Ovary (tissue), 9 donors: Measurements from ENCODE around the gene ZMYND10. TPM values are rescaled to one million over a fixed set of nuclear protein-coding genes. Genes with fewer than 3 reads are reported as not detected.

ENCODE experiments used
- DNase-seq, 5 donors: peaks; one replicate each; pipeline ENCODE4 v3.0.0-alpha.2; 2019 to 2020
- H3K27ac ChIP-seq, 2 donors: fragments of 200-600 bp; one replicate each; pipeline versions ENCODE4 v1.5.1 to v1.8.0; 2019 to 2022
- H3K27me3 ChIP-seq: fragments of 200-600 bp; one replicate; pipeline ENCODE4 v1.8.0; 2022
- H3K36me3 ChIP-seq: fragments of 200-600 bp; sonication (generic); one replicate; pipeline ENCODE4 v1.5.1; 2019
- H3K4me1 ChIP-seq: one replicate; pipeline ENCODE4 v1.8.1; 2013; ENCODE audit warnings: mild to moderate bottlenecking, moderate library complexity; ENCODE audit not compliant: insufficient read depth
- H3K4me3 ChIP-seq: fragments of 200-600 bp; sonication (generic); one replicate; pipeline ENCODE4 v1.5.1; 2017
- H3K9me3 ChIP-seq, 2 donors: fragments of 200-600 bp in 1 of 2; sonication (generic) in 1 of 2; one replicate each; pipeline versions ENCODE4 v1.5.1 to v1.8.1; 2013 to 2019; ENCODE audit warnings: mild to moderate bottlenecking in 1 of 2, moderate library complexity in 1 of 2
- EP300 ChIP-seq: sonication (generic); formaldehyde crosslinking; IDR thresholded peaks from one replicate; pipeline ENCODE4 v1.6.1; 2017; ENCODE audit warnings: antibody characterized with exemption
- POLR2A ChIP-seq: fragments of 450-650 bp; IDR thresholded peaks from one replicate; pipeline ENCODE4 v1.6.1; 2017; ENCODE audit warnings: antibody characterized with exemption, mild to moderate bottlenecking, moderate library complexity
- WGBS, 3 donors: extraction: QIAGEN DNeasy Blood & Tissue Kit in 1 of 3; methylation state at CpG; one replicate each; pipeline versions ENCODE4 v1.1.5 to v1.1.7; 2013 to 2017; 5-methylcytosine and 5-hydroxymethylcytosine counted together
- intact Hi-C, 4 donors: fragments of 100-400 bp; cut with DNase I; formaldehyde crosslinking; loops; one replicate each; pipeline versions ENCODE4 v1.11.0 to v1.15.1; 2022 to 2023
- polyA plus RNA-seq, 2 donors: library from polyadenylated mRNA; stranded (reverse); fragments of 200-250 nt in 1 of 2; fragments of 350-450 nt in 1 of 2; fragmentation: Illumina TruSeq in 1 of 2; extraction: RNeasy Lipid Tissue Mini Kit (QIAGEN cat#74804) in 1 of 2; gene quantifications; one replicate each; pipeline ENCODE4 v1.2.3, GENCODE V29; 2013 to 2014
- total RNA-seq, 7 donors: library from RNA; depleted of rRNA in 2 of 7; stranded (reverse); fragments of >200 nt in 2 of 7; fragmentation: NEBNext Ultra II Directional in 3 of 7; extraction: Animal tissue kit (Norgen Biotek cat#: 25700) in 3 of 7; gene quantifications; one replicate each; pipeline versions ENCODE4 v1.1.0 to v1.2.4, GENCODE V29; 2016 to 2023
- TF ChIP-seq, protein P1 (sequence below), 3 donors: fragments of 450-650 bp in 2 of 3; fragments of 200-600 bp in 1 of 3; IDR thresholded peaks; one replicate each; pipeline versions ENCODE4 v1.5.1 to v1.8.0; 2016 to 2022; ENCODE audit warnings: antibody characterized with exemption in 3 of 3, mild to moderate bottlenecking in 1 of 3
- donor health status: DM: no; HTN: no; CAD: no; lungs with moderate emphysema.
- donor health status: DM: no; HTN: no; CAD: no.
- donor health status: Bipolar disorder and iron deficiency.
- donor health status: DM: yes; HTN: yes; CAD: no.
- donor health status: DM: no; HTN: no; CAD: no.
- donor health status: DM: yes; HTN: yes; CAD: no.

ZMYND10 gene
- total and polyA plus RNA-seq, 9 donors = 0.50 to 75.1 (median 3.0) TPM

DNA sequence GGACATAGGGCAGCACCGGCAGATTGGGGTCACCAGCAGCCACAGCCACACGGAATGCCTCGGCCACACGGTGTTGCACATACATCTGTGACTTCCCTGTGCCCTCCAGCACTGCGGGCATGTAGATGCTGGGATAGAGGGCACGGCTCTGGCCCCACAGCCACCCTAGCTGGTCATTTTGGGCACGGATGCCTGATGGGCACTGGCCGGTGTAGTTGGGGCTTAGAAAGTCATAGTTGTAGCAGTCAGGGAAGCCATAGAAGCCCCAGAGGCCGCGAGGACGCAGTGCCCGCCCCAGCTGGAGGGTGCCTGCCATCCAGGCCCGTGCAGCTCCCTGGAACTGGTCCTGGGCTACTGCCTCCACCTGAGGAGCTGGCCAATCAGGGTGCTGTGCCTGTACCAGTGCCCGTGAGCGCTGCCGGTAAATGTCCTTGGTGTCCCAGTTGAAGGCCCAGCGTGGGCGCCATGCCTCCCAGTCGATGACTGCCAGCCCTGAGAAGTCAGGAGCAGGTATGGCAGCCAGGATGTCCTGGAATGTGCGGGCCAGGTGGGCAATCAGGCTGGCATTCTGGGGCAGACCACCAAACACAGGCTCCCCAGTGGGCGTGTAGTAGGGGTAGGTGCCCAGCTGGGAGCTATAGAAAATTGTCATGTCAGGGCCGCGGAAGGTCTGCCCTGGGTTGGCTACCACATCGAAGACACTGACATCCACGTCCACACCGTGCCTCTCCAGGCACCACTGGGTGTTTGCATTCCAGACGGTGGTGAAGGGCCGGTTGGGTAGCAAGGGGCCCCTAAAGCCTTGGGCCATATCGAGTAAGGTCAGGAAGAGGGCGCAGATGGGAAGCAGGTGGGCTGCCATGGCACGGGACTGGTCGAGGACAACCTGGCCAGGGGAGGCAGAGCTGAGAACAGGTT is 43.2 kb downstream of the ZMYND10 start:
- Histone ChIP-seq H3K9me3 (no peaks in the 10 kb centered on the region), H3K4me1 (peaks cover 13% of the 10 kb centered on the region), H3K4me3 (no peak overlapping the region), H3K27ac (peak overlapping the region; percentile 45 to 60), H3K36me3 (no peaks in the 10 kb centered on the region), H3K27me3 (no peaks in the 10 kb centered on the region)
- TF ChIP-seq, protein P1, sequence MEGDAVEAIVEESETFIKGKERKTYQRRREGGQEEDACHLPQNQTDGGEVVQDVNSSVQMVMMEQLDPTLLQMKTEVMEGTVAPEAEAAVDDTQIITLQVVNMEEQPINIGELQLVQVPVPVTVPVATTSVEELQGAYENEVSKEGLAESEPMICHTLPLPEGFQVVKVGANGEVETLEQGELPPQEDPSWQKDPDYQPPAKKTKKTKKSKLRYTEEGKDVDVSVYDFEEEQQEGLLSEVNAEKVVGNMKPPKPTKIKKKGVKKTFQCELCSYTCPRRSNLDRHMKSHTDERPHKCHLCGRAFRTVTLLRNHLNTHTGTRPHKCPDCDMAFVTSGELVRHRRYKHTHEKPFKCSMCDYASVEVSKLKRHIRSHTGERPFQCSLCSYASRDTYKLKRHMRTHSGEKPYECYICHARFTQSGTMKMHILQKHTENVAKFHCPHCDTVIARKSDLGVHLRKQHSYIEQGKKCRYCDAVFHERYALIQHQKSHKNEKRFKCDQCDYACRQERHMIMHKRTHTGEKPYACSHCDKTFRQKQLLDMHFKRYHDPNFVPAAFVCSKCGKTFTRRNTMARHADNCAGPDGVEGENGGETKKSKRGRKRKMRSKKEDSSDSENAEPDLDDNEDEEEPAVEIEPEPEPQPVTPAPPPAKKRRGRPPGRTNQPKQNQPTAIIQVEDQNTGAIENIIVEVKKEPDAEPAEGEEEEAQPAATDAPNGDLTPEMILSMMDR (IDR thresholded peaks at IDR 0.05) = no peak
- TF ChIP-seq EP300 = no peak
- intact Hi-C loops = loop anchor here in 1 of 4 donors (2.0 kb wide), 1 partner anchor 18 kb away; no protein-coding TSS in a partner anchor
- DNase-seq = peak in 2 of 5 donors; percentile 47 to 49
- WGBS, 3 donors = 85 to 88% (median 87%) methylated on average over 32 of the region's 32 CpGs

DNA sequence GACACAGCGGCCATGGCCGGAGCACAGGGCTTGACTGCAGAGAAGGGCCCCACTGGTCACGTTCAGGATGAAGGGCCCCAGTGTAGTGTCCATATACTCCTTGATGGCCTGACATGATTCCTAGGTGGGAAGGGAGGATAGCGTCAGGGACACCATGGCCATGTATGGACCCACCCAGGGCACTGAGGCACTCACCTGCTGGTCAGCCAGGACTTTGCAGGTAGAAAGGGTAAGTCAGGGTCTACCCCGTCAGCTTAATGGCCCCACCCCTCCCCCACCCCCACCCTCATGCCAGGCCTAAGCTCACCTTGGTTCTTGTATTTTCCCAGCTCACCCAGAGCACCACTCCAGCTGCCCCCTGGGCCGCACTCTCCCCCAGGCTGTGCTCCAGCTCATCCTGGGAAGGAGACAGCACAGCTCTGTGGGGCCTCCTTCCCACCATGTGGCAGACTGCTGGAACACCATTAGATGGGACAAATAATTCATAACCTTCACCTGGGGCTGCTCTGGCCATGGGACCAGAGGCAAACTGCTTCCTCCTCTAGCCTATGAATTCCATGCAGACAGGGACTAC is 44.8 kb downstream of the ZMYND10 start:
- intact Hi-C loops = no loop called here
- H3K4me1 ChIP-seq = peaks cover 13% of the 10 kb centered on the region
- H3K36me3 ChIP-seq = no peaks in the 10 kb centered on the region
- no peaks in the 10 kb centered on the region for H3K27me3 ChIP-seq
- no peaks in the 10 kb centered on the region for H3K9me3 ChIP-seq
- H3K27ac ChIP-seq = peak overlapping the region; percentile 9 to 68
- 89 to 94% (median 89%) methylated on average over 6 of the region's 6 CpGs for WGBS, 3 donors
- no peak for DNase-seq
- no peak for TF ChIP-seq POLR2A
- TF ChIP-seq, protein P1 (IDR thresholded peaks at IDR 0.05) = no peak
- no peak for TF ChIP-seq EP300
- no peak overlapping the region for H3K4me3 ChIP-seq

DNA sequence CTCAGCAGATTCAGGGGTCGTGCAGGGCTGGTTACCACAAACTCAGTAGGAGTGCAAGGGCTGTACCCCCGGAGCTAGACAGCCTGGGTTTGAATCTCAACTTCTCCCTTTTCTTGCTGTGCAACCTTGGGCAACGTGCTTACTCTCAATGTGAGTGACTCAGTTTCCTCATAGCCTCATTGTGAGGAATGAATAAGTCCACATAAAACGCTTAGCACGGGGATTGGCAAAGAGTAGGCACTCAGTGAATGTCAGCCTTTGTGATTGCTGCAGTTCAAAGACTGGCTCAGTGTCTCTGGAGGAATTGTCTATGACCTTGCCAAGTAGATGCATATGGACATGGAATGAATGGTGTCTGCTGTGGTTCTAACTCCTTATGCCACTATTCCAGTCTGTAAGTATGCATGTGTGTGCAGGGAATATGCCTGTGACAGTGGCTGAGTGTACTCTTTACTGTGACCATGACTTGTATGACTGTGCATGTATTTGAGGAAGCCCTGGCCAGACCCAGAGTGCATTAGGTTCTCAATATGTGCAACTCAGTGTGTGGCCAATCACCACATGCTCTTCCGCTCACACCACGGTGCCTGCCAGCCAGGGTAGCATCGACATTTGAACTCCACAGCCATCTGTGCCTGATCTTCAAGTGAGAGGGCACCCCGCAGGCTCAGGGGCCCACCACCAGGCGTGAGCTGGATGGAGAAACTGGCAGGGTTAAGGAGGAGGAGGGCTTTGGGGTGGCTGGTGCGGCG is 45.4 kb downstream of the ZMYND10 start:
- peaks cover 13% of the 10 kb centered on the region for H3K4me1 ChIP-seq
- DNase-seq = peak in 2 of 5 donors; percentile 56 to 62
- H3K4me3 ChIP-seq = peak overlapping the region; percentile 37
- H3K27ac ChIP-seq = peak overlapping the region; percentile 9 to 68
- TF ChIP-seq EP300 (no peak), POLR2A (no peak)
- TF ChIP-seq, protein P1 (IDR thresholded peaks at IDR 0.05) = no peak
- no peaks in the 10 kb centered on the region for H3K36me3 ChIP-seq
- 49 to 53% (median 52%) methylated on average over 12 of the region's 12 CpGs for WGBS, 3 donors
- H3K27me3 ChIP-seq = no peaks in the 10 kb centered on the region
- no peaks in the 10 kb centered on the region for H3K9me3 ChIP-seq
- intact Hi-C loops = no loop called here

DNA sequence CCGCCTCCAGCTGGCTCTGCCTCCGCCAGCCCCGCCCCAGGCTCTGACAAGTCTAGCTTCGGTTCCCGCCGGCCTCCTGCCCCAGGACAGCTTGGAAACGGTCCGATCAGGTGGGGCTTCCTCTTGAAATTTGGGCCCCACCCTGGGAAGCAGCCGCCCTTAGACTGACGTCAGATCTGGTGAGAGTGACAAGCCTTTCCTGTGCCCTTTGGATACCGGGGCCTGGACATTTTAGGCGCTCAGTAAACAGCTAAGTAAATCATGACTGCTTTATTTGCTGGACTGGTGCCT is 45.9 kb downstream of the ZMYND10 start:
- no peak for DNase-seq
- intact Hi-C loops = no loop called here
- TF ChIP-seq, protein P1 (IDR thresholded peaks at IDR 0.05) = no peak
- TF ChIP-seq EP300 (no peak), POLR2A (peak; percentile 19)
- peaks cover 13% of the 10 kb centered on the region for H3K4me1 ChIP-seq
- peak overlapping the region; percentile 37 for H3K4me3 ChIP-seq
- H3K9me3 ChIP-seq = no peaks in the 10 kb centered on the region
- peak overlapping the region; percentile 9 to 68 for H3K27ac ChIP-seq
- no peaks in the 10 kb centered on the region for H3K36me3 ChIP-seq
- 0 to 2% (median 1%) methylated on average over 12 of the region's 12 CpGs for WGBS, 3 donors
- no peaks in the 10 kb centered on the region for H3K27me3 ChIP-seq
